CD4-positive, alpha-beta T cell (primary cell): ENCODE data around the gene IL10. TPM values are rescaled to one million over a fixed set of nuclear protein-coding genes. Genes with fewer than 3 reads are reported as not detected.

Experiments
- ATAC-seq: fragments of 200-7000 bp; cut with Tn5 transposase; one replicate; pipeline ENCODE4 v1.10.0; 2022; ENCODE audit warnings: mild to moderate bottlenecking; ENCODE audit not compliant: poor library complexity
- CTCF ChIA-PET: fragments of 350-600 bp; sonication (Branson Sonifier 250); formaldehyde crosslinking; loops from one replicate; lab custom pipeline; 2021; ENCODE audit warnings: antibody characterized with exemption, inconsistent platforms; lab: Charles Lee
- POLR2A ChIA-PET: fragments of 350-600 bp; sonication (Branson Sonifier 250); formaldehyde crosslinking; loops from one replicate; lab custom pipeline; 2021; ENCODE audit warnings: antibody characterized with exemption, inconsistent platforms; lab: Charles Lee
- DNase-seq, 14 experiments: peaks; one replicate each; pipeline ENCODE4 v3.0.0-alpha.2; 2013 to 2020; ENCODE audit warnings: mixed read lengths in 2 of 14
- H3K27ac ChIP-seq, 2 donors: one replicate each; pipeline versions ENCODE4 v1.5.1 to v1.7.0; 2013; ENCODE audit warnings: low read length in 2 of 2, low read depth in 1 of 2, mild to moderate bottlenecking in 1 of 2
- H3K27me3 ChIP-seq, 2 experiments: 1 replicate in 1 of 2; 2 replicates in 1 of 2; pipeline versions ENCODE4 v1.6.1 to v1.7.0; 2013; ENCODE audit warnings: low read length in 2 of 2, control low read depth in 1 of 2, mild to moderate bottlenecking in 1 of 2, moderate library complexity in 1 of 2; ENCODE audit not compliant: insufficient read depth in 2 of 2, control insufficient read depth in 1 of 2
- H3K36me3 ChIP-seq: one replicate; pipeline ENCODE4 v1.6.1; 2013; ENCODE audit warnings: low read length, control low read depth; ENCODE audit not compliant: insufficient read depth
- H3K4me1 ChIP-seq: one replicate; pipeline ENCODE4 v1.6.1; 2013; ENCODE audit warnings: low read length, control low read depth; ENCODE audit not compliant: insufficient read depth
- H3K4me3 ChIP-seq: one replicate; pipeline ENCODE4 v1.5.1; 2013; ENCODE audit warnings: mild to moderate bottlenecking, low read length, moderate library complexity
- H3K9me3 ChIP-seq, 2 experiments: 1 replicate in 1 of 2; 2 replicates in 1 of 2; pipeline versions ENCODE4 v1.6.1 to v1.7.0; 2013; ENCODE audit warnings: low read length in 2 of 2, mild to moderate bottlenecking in 2 of 2, control low read depth in 1 of 2, moderate library complexity in 1 of 2; ENCODE audit not compliant: control insufficient read depth in 1 of 2, insufficient read depth in 1 of 2
- H3K27ac Mint-ChIP-seq: one replicate; pipeline ENCODE4 v1.8.0; 2020; ENCODE audit warnings: mixed read lengths
- H3K27me3 Mint-ChIP-seq: one replicate; pipeline ENCODE4 v1.8.0; 2021; ENCODE audit warnings: mixed read lengths
- H3K36me3 Mint-ChIP-seq: one replicate; pipeline ENCODE4 v1.8.0; 2021; ENCODE audit warnings: low read depth, mixed read lengths
- H3K4me1 Mint-ChIP-seq: one replicate; pipeline ENCODE4 v1.8.0; 2021; ENCODE audit warnings: low read depth, mixed read lengths
- H3K4me3 Mint-ChIP-seq: one replicate; pipeline ENCODE4 v1.8.0; 2020; ENCODE audit warnings: mild to moderate bottlenecking, mixed read lengths
- H3K9me3 Mint-ChIP-seq: one replicate; pipeline ENCODE4 v1.8.0; 2020; ENCODE audit warnings: mixed read lengths
- intact Hi-C, 2 experiments: fragments of 100-400 bp; cut with DNase I in 1 of 2; cut with micrococcal nuclease in 1 of 2; formaldehyde crosslinking; loops; one replicate each; pipeline versions ENCODE4 v1.15.1 to v1.9.0; 2023 to 2025; cut with DNase I, micrococcal nuclease
- total RNA-seq, 174 experiments: library from RNA in 2 of 174; stranded (reverse) in 2 of 174; gene quantifications; one replicate each; pipeline ENCODE4 v1.2.3 and lab custom pipeline; 2021 to 2026
- TF ChIP-seq, protein P1 (sequence below): fragments of 200-600 bp; IDR thresholded peaks from one replicate; pipeline ENCODE4 v1.8.0; 2022; ENCODE audit warnings: antibody characterized with exemption, mild to moderate bottlenecking

Gene IL10
- total RNA-seq, 2 experiments from 2014 or later = 0.27 to 0.87 TPM

DNA sequence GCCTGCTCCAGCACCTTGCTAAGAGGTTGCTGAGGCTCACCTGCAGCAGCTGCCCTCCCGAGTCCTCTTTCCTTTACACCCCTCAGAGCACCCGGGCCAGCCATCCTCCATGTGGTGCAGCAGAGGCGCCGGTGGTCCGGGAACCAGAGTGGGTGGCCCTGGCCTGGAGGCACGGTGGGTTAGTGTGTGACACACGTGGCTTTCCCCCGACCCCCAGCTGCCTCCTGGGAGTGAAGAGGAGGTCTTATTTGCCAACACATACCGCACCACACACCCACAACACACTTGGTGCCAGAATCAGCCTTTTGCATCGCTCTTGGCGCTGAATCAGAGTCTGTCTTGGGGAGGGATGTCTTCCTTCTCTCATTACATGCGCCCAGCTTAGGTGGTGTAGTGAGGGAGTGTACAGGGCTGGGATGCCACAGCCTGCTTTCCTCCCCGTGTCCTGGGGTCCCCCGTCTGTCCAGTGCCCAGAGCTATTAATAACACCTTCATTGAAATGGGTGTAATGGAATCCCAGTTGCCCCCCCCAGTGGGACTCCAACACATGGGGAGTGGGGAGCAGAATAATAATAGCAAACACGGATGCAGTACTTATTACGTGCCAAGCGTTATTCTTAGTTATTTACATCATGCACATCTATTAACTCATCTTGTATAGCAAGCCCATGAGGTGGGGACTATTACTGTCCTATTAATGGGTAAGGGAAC, 49.4 kb downstream of the IL10 start:
- Mint-ChIP-seq H3K9me3 (no peaks in the 10 kb centered on the region), H3K27me3 (no peaks in the 10 kb centered on the region), H3K4me1 (peaks cover 68% of the 10 kb centered on the region), H3K27ac (no peak overlapping the region), H3K4me3 (no peak overlapping the region), H3K36me3 (no peaks in the 10 kb centered on the region)
- H3K4me1 ChIP-seq = peaks cover 60% of the 10 kb centered on the region
- no peaks in the 10 kb centered on the region for H3K9me3 ChIP-seq
- ATAC-seq (no peak), DNase-seq (no peak)
- TF ChIP-seq, protein P1, sequence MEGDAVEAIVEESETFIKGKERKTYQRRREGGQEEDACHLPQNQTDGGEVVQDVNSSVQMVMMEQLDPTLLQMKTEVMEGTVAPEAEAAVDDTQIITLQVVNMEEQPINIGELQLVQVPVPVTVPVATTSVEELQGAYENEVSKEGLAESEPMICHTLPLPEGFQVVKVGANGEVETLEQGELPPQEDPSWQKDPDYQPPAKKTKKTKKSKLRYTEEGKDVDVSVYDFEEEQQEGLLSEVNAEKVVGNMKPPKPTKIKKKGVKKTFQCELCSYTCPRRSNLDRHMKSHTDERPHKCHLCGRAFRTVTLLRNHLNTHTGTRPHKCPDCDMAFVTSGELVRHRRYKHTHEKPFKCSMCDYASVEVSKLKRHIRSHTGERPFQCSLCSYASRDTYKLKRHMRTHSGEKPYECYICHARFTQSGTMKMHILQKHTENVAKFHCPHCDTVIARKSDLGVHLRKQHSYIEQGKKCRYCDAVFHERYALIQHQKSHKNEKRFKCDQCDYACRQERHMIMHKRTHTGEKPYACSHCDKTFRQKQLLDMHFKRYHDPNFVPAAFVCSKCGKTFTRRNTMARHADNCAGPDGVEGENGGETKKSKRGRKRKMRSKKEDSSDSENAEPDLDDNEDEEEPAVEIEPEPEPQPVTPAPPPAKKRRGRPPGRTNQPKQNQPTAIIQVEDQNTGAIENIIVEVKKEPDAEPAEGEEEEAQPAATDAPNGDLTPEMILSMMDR = no peak
- POLR2A ChIA-PET = interaction anchor here (0.7 kb wide), 1 partner anchor 81 kb away, joined by 4 read pairs; no protein-coding TSS in a partner anchor
- intact Hi-C loops = loop anchor here in 1 of 2 experiments (5.0 kb wide), 1 partner anchor 36 kb away; no protein-coding TSS in a partner anchor
- peaks cover 2% of the 10 kb centered on the region for H3K36me3 ChIP-seq
- CTCF ChIA-PET = no interaction called here
- H3K27ac ChIP-seq = no peak overlapping the region
- H3K4me3 ChIP-seq = no peak overlapping the region
- H3K27me3 ChIP-seq = no peaks in the 10 kb centered on the region

DNA sequence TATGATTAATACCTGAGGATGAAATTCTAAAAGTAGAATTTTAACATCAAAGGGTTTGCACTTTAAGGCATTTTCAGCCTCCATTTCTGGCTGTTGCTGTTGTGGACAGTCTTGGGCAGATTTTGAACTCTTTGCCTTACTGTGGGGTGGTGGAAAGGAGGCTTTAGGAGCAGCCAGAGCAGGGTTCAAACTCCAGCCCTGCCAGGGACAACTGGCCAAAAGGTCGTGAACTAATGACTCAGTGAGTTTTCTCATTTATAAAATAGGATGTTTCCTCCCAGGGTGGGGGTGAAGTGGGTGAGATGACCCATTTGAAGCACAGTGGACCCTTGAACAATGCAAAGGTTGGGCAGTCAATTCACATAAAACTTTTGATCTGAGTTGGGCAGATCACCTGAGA, 50.8 kb downstream of the IL10 start:
- H3K27me3 Mint-ChIP-seq = no peaks in the 10 kb centered on the region
- H3K27ac ChIP-seq = no peak overlapping the region
- DNase-seq (no peak), ATAC-seq (no peak)
- intact Hi-C loops = loop anchor here in 1 of 2 experiments (5.0 kb wide), 1 partner anchor 34 kb away; no protein-coding TSS in a partner anchor
- peaks cover 64% of the 10 kb centered on the region for H3K4me1 ChIP-seq
- peaks cover 2% of the 10 kb centered on the region for H3K36me3 ChIP-seq
- POLR2A ChIA-PET = interaction anchor here (0.5 kb wide), 1 partner anchor 88 kb away, joined by 3 read pairs; no protein-coding TSS in a partner anchor
- H3K4me3 ChIP-seq = no peak overlapping the region
- no peaks in the 10 kb centered on the region for H3K27me3 ChIP-seq
- no peak overlapping the region for H3K27ac Mint-ChIP-seq
- TF ChIP-seq, protein P1 = no peak
- H3K4me3 Mint-ChIP-seq = no peak overlapping the region
- no peaks in the 10 kb centered on the region for H3K36me3 Mint-ChIP-seq
- H3K9me3 ChIP-seq = no peaks in the 10 kb centered on the region
- H3K4me1 Mint-ChIP-seq = peaks cover 74% of the 10 kb centered on the region
- H3K9me3 Mint-ChIP-seq = no peaks in the 10 kb centered on the region
- CTCF ChIA-PET = no interaction called here

DNA sequence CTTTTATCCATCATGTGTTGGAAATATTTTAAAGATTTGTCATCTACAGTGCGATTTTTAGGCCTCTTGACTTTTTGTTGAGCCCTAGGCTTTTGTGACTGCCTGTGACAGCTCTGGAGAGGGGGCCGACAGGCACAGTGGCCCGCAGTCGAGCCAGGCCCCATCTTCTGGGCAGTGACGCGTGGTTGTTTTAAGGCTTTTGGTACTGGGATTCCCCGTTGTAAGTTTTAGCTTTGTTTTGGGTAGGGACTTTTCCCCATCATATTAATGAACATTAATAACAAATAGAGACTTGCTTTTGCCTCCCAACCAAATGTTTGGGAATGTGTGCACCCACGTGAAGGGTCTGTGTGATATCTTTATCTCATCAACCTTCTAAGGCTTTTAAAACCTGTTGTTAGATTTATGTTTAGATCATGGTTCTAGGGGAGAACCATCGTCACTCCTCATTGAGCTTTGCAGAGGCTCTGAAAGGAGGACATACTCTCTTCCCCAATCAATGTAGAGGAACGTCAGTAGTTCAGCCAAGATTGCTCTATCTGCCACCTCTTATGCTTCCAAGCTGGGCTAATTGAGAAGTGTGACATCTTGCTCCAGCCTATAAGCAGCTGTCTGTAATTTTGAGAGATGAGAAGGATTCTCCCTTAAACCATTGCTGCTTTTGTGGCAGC, 53.0 kb downstream of the IL10 start:
- peaks cover 69% of the 10 kb centered on the region for H3K4me1 ChIP-seq

More for the DNA sequence above, 53.0 kb downstream of the IL10 start:
- no peaks in the 10 kb centered on the region for H3K9me3 Mint-ChIP-seq
- POLR2A ChIA-PET = no interaction called here
- intact Hi-C loops = loop anchor here (5.0 kb wide), 2 partner anchors 37 to 723 kb away; partner anchors contain the start of gene MAPKAPK2 (in 1 of the 2)
- TF ChIP-seq, protein P1 = no peak
- Histone ChIP-seq H3K27ac (no peak overlapping the region), H3K27me3 (no peaks in the 10 kb centered on the region), H3K9me3 (no peaks in the 10 kb centered on the region), H3K36me3 (peaks cover 2% of the 10 kb centered on the region), H3K4me3 (no peak overlapping the region)
- no peaks in the 10 kb centered on the region for H3K36me3 Mint-ChIP-seq
- H3K4me1 Mint-ChIP-seq = peaks cover 73% of the 10 kb centered on the region
- H3K27me3 Mint-ChIP-seq = no peaks in the 10 kb centered on the region
- ATAC-seq (no peak), DNase-seq (no peak)
- no peak overlapping the region for H3K4me3 Mint-ChIP-seq
- CTCF ChIA-PET = interaction anchor here (1.4 to 1.7 kb wide), 3 partner anchors 16 to 193 kb away, joined by 4 to 6 read pairs (median 6); no protein-coding TSS in a partner anchor
- H3K27ac Mint-ChIP-seq = no peak overlapping the region
